Fibroblast of skin of abdomen (primary cell): ENCODE data around the gene AFM. TPM values are rescaled to one million over a fixed set of nuclear protein-coding genes. Genes with fewer than 3 reads are reported as not detected.

Experiments
- DNase-seq: peaks from one replicate; pipeline ENCODE4 v3.0.0-alpha.2; 2013
- polyA plus RNA-seq, 2 experiments: library from polyadenylated mRNA; unstranded; fragments of 120-200 nt; gene quantifications; one replicate each; pipeline ENCODE4 v1.2.1, GENCODE V29; 2013; ENCODE audit not compliant: insufficient read length in 2 of 2

Gene AFM, protein sequence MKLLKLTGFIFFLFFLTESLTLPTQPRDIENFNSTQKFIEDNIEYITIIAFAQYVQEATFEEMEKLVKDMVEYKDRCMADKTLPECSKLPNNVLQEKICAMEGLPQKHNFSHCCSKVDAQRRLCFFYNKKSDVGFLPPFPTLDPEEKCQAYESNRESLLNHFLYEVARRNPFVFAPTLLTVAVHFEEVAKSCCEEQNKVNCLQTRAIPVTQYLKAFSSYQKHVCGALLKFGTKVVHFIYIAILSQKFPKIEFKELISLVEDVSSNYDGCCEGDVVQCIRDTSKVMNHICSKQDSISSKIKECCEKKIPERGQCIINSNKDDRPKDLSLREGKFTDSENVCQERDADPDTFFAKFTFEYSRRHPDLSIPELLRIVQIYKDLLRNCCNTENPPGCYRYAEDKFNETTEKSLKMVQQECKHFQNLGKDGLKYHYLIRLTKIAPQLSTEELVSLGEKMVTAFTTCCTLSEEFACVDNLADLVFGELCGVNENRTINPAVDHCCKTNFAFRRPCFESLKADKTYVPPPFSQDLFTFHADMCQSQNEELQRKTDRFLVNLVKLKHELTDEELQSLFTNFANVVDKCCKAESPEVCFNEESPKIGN
- not detected for polyA plus RNA-seq (2013, experiment 1 of 2; ENCODE audit: insufficient read length)
- polyA plus RNA-seq (2013, experiment 2 of 2; ENCODE audit: insufficient read length) = not detected

GRCh38 chr4:73481358-73481757 is at the start of gene AFM:
Gene AFM (plus strand): TSS chr4:73481745. CDS start chr4:73481776, 31 bp downstream.
- no peak for DNase-seq

DNA sequence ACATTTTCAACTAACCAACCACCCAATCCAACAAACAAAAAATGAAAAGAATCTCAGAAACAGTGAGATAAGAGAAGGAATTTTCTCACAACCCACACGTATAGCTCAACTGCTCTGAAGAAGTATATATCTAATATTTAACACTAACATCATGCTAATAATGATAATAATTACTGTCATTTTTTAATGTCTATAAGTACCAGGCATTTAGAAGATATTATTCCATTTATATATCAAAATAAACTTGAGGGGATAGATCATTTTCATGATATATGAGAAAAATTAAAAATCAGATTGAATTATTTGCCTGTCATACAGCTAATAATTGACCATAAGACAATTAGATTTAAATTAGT is 49.8 kb upstream of the AFM start:
- no peak for DNase-seq

DNA sequence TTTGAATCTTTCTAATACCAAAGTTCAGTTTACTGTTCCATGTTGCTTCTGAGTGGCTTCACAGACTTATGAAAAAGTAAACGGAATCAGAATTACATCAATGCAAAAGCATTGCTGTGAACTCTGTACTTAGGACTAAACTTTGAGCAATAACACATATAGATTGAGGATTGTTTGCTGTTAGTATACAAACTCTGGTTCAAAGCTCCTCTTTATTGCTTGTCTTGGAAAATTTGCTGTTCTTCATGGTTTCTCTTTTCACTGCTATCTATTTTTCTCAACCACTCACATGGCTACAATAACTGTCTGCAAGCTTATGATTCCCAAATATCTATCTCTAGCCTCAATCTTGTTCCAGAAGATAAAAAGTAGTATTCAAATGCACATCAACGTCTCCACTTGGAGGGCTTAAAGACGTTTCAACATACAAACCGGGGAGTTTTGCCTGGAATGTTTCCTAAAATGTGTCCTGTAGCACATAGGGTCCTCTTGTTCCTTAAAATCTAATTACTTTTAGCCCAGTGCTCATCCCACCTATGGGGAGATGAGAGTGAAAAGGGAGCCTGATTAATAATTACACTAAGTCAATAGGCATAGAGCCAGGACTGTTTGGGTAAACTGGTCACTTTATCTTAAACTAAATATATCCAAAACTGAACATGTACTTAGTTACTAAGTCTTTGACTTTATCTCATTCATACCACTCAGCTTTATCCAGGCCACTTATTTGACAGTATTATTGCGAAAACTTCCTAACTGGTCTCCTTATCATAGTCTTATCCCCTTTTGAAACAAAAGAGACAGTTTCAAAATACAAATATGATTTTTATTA is 49.2 kb upstream of the AFM start:
- DNase-seq = no peak

DNA sequence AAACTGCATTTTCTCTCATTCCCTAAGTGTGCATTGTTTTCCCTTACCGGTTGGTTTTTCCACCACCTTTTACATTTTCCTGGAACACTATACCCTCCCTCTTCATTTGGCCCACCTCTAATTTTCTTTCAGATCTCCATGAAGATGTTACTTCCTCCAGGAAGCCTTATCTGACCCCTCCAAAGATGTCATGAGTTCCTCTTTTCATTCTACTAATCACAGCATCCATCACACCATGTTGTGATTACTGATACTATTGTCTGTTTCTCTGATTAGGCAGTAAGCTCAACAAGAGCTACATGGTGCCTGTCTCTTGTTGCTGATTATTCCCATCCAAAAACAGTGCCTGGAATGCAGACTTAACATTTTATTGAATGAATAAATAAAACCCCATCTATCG is 48.4 kb upstream of the AFM start:
- no peak for DNase-seq

GRCh38 chr4:73434311-73434710 is 47.2 kb upstream of the AFM start:
- no peak for DNase-seq

DNA sequence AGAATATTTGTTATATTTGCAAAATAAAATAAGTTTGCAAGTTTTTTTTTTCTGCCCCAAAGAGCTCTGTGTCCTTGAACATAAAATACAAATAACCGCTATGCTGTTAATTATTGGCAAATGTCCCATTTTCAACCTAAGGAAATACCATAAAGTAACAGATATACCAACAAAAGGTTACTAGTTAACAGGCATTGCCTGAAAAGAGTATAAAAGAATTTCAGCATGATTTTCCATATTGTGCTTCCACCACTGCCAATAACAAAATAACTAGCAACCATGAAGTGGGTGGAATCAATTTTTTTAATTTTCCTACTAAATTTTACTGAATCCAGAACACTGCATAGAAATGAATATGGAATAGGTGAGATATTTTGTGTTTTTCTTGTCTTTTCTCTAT is 45.6 kb upstream of the AFM start, which contains the start of gene AFP:
Gene AFP, plus strand, starts transcription at position 238 of the 400 bp plus-strand sequence. Its CDS starts 42 bp downstream, at position 280.
- no peak for DNase-seq

- DNase-seq = no peak
These were observed 44.6 kb upstream of the AFM start for GRCh38 chr4:73436674-73437557.

DNA sequence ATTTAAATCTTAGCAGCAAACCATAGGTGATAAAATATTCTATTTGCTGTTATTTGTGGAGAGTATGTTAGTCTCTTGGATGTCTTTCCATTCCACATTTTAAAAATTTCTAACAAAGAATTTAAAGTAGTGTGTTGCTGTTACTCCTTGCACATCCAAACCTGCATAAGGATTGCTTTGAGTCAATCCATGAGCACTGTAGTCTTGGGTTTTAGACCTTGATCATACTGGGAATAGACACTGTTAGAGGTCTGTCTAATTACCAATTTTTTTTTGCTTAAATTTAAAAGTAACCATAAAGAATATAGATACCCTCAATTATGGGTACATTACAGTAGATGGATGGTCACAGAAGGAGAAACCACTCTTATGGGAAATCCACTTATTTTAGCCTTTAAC is 44.0 kb upstream of the AFM start:
- DNase-seq = no peak

GRCh38 chr4:73438048-73438447 is 43.5 kb upstream of the AFM start:
- DNase-seq = no peak

DNA sequence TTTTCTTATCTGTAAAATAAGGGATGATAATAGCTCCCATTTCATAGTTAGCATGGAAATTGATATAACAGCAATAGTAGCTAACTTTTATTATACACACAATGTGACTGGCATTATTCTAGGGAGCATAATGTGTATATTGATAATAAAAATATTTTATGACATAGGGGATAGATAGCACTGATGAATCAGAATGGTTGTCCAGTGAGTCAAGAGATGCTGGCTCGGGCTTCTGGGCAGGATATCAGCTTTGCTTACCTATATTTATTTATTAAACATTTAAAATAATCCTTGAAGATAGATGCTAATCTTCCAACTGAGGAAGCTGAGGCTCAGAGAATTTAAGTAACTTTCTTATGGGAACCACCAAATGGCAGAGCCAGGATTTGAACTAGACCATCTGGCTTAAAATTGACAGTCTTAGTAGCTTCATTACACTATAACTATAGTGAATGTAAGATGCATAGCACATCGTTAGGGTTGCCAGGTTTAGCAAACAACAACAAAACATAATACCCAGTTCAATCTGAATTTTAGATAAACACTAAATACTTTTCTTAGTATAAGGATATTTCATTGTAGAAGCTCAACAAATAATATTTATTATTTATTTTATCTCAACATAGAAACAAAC is 42.8 kb upstream of the AFM start:
- DNase-seq = no peak

- DNase-seq = no peak
These were observed 42.1 kb upstream of the AFM start for GRCh38 chr4:73439445-73439844.

GRCh38 chr4:73439991-73440390 is 41.6 kb upstream of the AFM start:
- DNase-seq = no peak

DNA sequence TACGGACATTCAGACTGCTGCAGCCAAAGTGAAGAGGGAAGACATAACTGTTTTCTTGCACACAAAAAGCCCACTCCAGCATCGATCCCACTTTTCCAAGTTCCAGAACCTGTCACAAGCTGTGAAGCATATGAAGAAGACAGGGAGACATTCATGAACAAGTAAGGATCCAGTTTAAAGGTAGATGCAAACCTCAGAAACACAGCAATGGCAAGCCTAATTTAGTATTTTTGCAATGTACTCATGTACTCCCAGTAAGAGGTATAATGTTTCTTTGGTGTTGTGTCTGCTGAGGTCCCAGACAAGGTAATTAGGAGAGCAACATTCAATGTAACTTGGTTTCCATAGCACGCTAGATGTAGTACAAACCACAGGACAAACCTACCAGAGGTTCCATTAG is 40.9 kb upstream of the AFM start:
- no peak for DNase-seq

GRCh38 chr4:73442275-73442674 is 39.3 kb upstream of the AFM start:
- no peak for DNase-seq

GRCh38 chr4:73443224-73443623 is 38.3 kb upstream of the AFM start:
- DNase-seq = no peak

DNA sequence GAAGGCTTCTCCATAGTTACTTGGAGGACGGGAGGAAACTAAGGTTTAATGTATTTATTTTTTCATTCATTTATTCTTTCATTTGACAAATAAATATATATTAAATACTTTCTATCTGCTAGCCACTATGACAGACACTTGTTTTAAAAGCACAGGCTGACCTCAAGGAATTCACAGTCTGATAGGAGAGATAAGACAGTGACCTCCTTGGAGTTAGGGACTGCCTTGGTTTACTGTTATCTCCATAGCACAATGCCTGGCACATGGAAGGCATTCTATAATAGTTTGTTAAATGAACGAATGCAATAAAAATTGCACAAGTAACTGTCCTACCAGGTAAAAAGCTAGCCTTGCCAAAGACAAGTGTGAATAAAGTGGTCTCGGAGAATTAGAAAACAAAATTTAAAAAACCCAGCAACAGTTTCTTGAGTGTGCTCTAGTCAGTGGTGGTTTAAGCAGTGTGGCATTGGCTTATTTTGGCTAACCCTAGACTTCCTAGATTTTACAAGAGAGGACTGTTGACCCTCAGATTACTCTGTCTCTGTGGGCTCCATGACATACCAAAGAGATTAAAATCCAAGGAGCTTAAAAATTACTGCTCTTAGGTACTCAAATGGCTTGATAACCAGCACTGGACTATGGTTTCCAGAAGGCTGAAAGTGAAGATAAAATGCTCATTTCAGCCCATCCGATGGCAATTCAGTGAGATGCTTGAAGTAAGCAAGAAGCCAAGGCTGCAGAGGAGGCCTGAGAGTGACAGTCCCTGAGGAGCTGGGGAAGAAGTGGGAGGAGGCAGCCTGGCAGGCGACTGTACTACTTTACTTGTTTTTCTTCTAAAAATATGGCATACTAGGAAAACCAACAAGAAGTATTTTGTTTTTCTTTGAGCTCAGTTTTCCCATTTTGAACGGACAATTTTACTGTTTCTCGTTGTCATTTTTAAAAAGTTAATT is 35.9 kb upstream of the AFM start:
- DNase-seq = no peak

- DNase-seq = peak; percentile 39
These were observed 35.1 kb upstream of the AFM start for GRCh38 chr4:73446336-73446938.

GRCh38 chr4:73447671-73448070 is 33.9 kb upstream of the AFM start:
- peak; percentile 75 for DNase-seq

DNA sequence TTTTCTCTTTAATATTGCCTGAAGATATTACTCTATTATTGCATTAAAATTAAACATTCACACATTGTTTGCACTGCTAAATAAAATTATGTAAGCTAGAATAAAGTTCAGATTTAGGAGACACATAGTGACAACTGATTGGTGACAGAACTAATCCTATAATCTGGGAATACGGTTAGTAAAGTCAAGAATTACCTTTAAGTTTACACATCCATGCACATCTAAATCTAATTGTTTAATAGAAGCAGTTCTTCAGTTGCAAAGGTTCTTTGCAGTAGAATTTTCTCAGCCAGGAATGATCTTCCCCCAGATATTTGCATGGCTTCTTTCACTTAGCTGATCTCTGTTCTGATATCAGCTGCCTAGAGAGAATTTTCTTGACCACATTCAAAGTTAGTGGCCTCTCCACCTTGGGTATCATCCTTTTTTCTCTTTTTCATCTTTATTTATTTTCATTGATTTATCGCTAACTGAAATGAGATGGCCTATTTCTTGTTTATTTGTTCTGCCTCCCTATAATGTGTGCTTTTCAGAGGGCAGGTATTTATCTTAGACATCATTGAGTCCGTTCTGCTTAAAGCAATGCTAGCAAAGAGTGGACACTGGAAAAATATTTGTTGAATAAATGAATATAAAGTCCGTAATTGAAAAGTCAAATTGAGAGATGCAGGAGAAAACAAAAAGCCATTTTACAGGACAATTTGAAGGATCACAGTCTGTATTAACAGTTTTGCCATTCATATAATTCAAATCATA is 32.9 kb upstream of the AFM start:
- DNase-seq = no peak
